ENCODE measurements around the gene IDH3A.

Gene IDH3A

GRCh38 chr15:78197632-78198031 is 48.5 kb downstream of the IDH3A start:
- FAIRE-seq (no peak), DNase-seq (ENCODE audit: extremely low spot score, insufficient read length, low read depth) (no peak)

- DNase-seq (ENCODE audit: extremely low spot score, insufficient read length, low read depth) = no peak
- no peak for FAIRE-seq
Measured at GRCh38 chr15:78200276-78200930, 51.2 kb downstream of the IDH3A start.

- FAIRE-seq = no peak
- no peak for DNase-seq (ENCODE audit: extremely low spot score, insufficient read length, low read depth)
Measured at GRCh38 chr15:78201281-78202190, 52.4 kb downstream of the IDH3A start.

GRCh38 chr15:78203346-78204225 is 54.4 kb downstream of the IDH3A start:
- no peak for FAIRE-seq

GRCh38 chr15:78204351-78205309 is 55.5 kb downstream of the IDH3A start:
- DNase-seq (ENCODE audit: extremely low spot score, insufficient read length, low read depth) = no peak

More at GRCh38 chr15:78203346-78204225, 54.4 kb downstream of the IDH3A start:
- no peak for DNase-seq (ENCODE audit: extremely low spot score, insufficient read length, low read depth)

GRCh38 chr15:78205337-78205736 is 56.2 kb downstream of the IDH3A start:
- no peak for DNase-seq (ENCODE audit: extremely low spot score, insufficient read length, low read depth)
- FAIRE-seq = no peak

More at GRCh38 chr15:78204351-78205309, 55.5 kb downstream of the IDH3A start:
- FAIRE-seq = no peak

- FAIRE-seq = no peak
Measured at GRCh38 chr15:78205856-78206255, 56.7 kb downstream of the IDH3A start.

GRCh38 chr15:78206326-78207109 is 57.4 kb downstream of the IDH3A start:
- FAIRE-seq (no peak), DNase-seq (ENCODE audit: extremely low spot score, insufficient read length, low read depth) (no peak)

More at GRCh38 chr15:78205856-78206255, 56.7 kb downstream of the IDH3A start:
- no peak for DNase-seq (ENCODE audit: extremely low spot score, insufficient read length, low read depth)

- FAIRE-seq (no peak), DNase-seq (ENCODE audit: extremely low spot score, insufficient read length, low read depth) (no peak)
Measured at GRCh38 chr15:78207110-78207458, 57.9 kb downstream of the IDH3A start.

- FAIRE-seq (no peak), DNase-seq (ENCODE audit: extremely low spot score, insufficient read length, low read depth) (no peak)
Measured at GRCh38 chr15:78207641-78208340, 58.6 kb downstream of the IDH3A start.

- no peak for FAIRE-seq
Measured at GRCh38 chr15:78208341-78208844, 59.2 kb downstream of the IDH3A start.

GRCh38 chr15:78208887-78209645 is 59.9 kb downstream of the IDH3A start:
- no peak for FAIRE-seq
- no peak for DNase-seq (ENCODE audit: extremely low spot score, insufficient read length, low read depth)

More at GRCh38 chr15:78208341-78208844, 59.2 kb downstream of the IDH3A start:
- DNase-seq (ENCODE audit: extremely low spot score, insufficient read length, low read depth) = no peak

GRCh38 chr15:78209646-78210348 is 60.6 kb downstream of the IDH3A start:
- no peak for FAIRE-seq
- no peak for DNase-seq (ENCODE audit: extremely low spot score, insufficient read length, low read depth)

- FAIRE-seq = peak; percentile 61
Measured at GRCh38 chr15:78210349-78210717, 61.2 kb downstream of the IDH3A start.

GRCh38 chr15:78211189-78211921 is 62.2 kb downstream of the IDH3A start:
- no peak for FAIRE-seq
- DNase-seq (ENCODE audit: extremely low spot score, insufficient read length, low read depth) = no peak

More at GRCh38 chr15:78210349-78210717, 61.2 kb downstream of the IDH3A start:
- DNase-seq (ENCODE audit: extremely low spot score, insufficient read length, low read depth) = no peak

- DNase-seq (ENCODE audit: extremely low spot score, insufficient read length, low read depth) (no peak), FAIRE-seq (no peak)
Measured at GRCh38 chr15:78212008-78212407, 62.8 kb downstream of the IDH3A start.
